Natural killer cell treated with Interleukin-12 subunit alpha and Interleukin-12 subunit beta and Interleukin-15 and Interleukin-18, amount 100 ng/mL, for 72 hours (primary cell): ENCODE results near the gene HMGXB4. TPM values are rescaled to one million over a fixed set of nuclear protein-coding genes. Genes with fewer than 3 reads are reported as not detected.

Source experiments
- ATAC-seq, 2 donors: fragments of 150-1000 bp; cut with Tn5 transposase in 1 of 2; sonication (Bioruptor Pico), chemical (Tn5 transposase) in 1 of 2; 2 replicates each; pipeline ENCODE4 v1.10.0; 2021
- DNase-seq: peaks from one replicate; pipeline ENCODE4 v3.0.0; 2022; ENCODE audit warnings: low spot score
- H3K27ac Mint-ChIP-seq, 2 donors: 1 replicate in 1 of 2; 2 replicates in 1 of 2; pipeline ENCODE4 v1.8.0; 2022; ENCODE audit warnings: mixed read lengths in 2 of 2, mild to moderate bottlenecking in 1 of 2, moderate library complexity in 1 of 2
- H3K27me3 Mint-ChIP-seq, 2 donors: 1 replicate in 1 of 2; 2 replicates in 1 of 2; pipeline ENCODE4 v1.8.0; 2022; ENCODE audit warnings: mixed read lengths in 2 of 2
- H3K36me3 Mint-ChIP-seq: one replicate; pipeline ENCODE4 v1.8.0; 2022; ENCODE audit warnings: mixed read lengths
- H3K4me1 Mint-ChIP-seq, 2 donors: 1 replicate in 1 of 2; 2 replicates in 1 of 2; pipeline ENCODE4 v1.8.0; 2022; ENCODE audit warnings: low read depth in 2 of 2, mixed read lengths in 2 of 2, mild to moderate bottlenecking in 1 of 2
- H3K4me3 Mint-ChIP-seq: one replicate; pipeline ENCODE4 v1.8.0; 2022; ENCODE audit warnings: mixed read lengths
- H3K9me3 Mint-ChIP-seq: 2 replicates; pipeline ENCODE4 v1.8.0; 2022; ENCODE audit warnings: mixed read lengths
- total RNA-seq, 2 donors: library from RNA; stranded (reverse); gene quantifications; one replicate each; pipeline ENCODE4 v1.2.3, GENCODE V29; 2022

Gene HMGXB4
- total RNA-seq, 2 donors from 2014 or later: 32.1 to 45.4 TPM

DNA sequence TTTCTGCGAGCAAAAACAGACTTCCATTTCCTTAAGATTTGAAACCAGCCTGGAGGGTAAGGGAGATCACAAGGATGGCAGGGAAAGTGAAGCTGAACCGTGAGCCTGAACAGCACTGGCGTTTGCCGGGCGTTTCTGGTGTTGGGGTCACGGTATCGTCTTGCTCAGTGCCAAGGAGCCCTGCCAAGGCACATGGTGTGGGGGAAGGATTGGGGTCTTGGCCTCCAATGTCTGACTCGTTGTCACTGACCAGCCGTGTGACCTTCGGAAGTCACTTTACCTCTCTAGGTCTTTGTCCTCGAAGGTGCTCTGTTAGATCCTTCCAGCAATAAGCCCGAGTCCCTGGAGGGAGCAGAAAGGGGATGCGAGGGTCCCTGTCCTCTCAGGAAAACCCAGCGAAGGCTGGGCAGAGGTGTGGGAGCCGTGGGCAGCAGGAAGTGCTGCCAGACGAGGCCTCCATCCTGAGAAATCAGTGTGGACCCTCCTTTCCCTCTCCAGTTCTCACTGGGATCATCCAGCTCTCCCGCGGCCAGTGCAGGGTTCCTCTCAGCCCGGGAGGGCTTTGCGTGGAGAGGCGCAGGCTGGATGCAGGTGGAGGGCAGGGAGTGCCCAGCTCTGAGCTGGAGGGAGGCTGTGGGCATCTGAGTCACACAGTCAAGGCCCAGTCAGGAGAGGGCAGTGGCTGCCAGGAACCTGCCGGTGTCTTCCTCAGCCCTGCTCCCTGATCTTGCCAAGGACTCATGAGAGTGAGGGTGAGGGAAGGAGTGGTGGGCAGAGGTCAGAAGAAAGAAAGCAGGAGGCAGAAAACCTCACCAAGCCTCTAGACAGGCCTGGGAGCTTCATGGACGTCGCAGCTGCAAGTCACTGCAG is 61.3 kb downstream of the HMGXB4 start:
- Mint-ChIP-seq H3K36me3 (no peaks in the 10 kb centered on the region), H3K27me3 (no peaks in the 10 kb centered on the region), H3K27ac (no peak overlapping the region), H3K4me3 (no peak overlapping the region), H3K4me1 (peaks cover 7% of the 10 kb centered on the region in 2 donors), H3K9me3 (no peaks in the 10 kb centered on the region)
- no peak for ATAC-seq
- DNase-seq: no peak

DNA sequence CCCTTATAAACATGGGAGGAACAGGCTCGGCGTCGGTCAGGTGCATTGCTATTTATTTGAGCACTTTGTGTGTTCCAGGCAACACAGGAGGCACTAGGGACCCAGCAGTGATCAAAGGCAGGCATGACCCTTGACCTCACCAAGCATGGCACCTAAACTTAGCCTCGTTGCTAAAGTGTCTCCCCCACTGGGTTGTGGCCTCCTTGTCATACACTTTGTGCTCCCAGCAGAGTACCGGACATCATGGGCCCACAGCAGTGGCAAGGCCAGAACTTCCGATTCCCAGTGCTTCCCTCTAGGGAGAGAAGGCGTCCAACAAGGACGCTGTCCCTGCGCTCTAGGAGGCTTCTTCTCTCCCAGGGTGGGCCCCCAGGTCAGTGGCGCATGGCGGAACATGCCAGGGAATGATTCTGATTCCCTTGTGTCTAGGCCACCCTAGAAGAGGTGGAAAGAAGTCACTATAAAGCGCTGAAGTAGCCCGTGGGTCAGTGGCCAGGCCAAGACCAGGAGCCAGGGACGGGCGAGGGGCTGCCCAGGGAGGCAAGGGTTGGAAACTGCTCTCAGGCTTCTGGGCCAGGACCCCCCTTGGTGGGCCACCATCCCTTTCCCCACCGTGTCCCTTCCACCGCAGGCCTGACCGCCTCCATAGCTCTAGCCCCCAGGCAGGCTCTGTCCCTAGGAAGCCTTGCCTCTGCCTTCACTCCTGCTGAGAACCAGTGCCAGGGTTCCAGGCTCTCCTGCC is 62.1 kb downstream of the HMGXB4 start:
- DNase-seq: no peak
- Mint-ChIP-seq H3K27ac (no peak overlapping the region), H3K4me1 (peaks cover 6% of the 10 kb centered on the region in 2 donors), H3K36me3 (no peaks in the 10 kb centered on the region), H3K27me3 (no peaks in the 10 kb centered on the region), H3K4me3 (no peak overlapping the region), H3K9me3 (no peaks in the 10 kb centered on the region)
- no peak for ATAC-seq

DNA sequence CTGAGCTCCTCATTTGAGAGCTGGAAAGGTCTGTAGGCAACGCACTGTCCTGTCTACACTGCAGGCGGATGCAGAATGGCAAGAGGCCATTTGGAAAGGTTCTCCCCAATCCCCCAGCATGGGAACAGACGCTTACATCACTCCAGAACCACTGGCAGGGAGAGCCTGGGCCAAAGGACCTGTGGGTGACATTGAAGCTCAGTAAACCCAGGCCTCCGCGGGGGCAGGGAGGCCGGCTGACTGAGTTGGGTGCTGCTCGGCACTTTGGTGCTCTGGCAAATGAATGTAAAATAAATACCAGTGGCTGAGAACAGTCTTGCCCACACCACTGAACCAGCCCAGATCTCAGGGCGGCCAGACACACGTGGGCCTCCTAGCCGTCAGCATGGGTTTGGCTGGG is 64.8 kb downstream of the HMGXB4 start:
- DNase-seq (no peak), ATAC-seq (no peak)
- Mint-ChIP-seq H3K9me3 (no peaks in the 10 kb centered on the region), H3K4me3 (no peak overlapping the region), H3K36me3 (peaks cover 5% of the 10 kb centered on the region), H3K27me3 (no peaks in the 10 kb centered on the region), H3K27ac (no peak overlapping the region), H3K4me1 (no peaks in the 10 kb centered on the region)

DNA sequence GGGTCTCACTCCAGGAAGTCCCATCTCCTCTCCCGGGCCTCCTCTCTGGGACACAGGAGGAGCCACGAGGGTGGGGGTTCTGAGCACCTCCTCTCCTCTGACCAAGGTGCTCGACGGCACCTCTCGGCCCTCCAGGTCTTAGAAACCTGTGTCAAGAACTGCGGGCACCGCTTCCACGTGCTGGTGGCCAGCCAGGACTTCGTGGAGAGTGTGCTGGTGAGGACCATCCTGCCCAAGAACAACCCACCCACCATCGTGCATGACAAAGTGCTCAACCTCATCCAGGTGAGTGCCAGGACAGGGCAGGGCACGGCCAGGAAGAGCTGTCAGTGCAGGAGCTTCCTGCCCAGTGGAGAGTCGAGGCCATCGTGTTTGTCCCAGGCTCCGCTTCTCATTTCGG is 65.6 kb downstream of the HMGXB4 start:
- H3K27ac Mint-ChIP-seq: no peak overlapping the region
- no peak for DNase-seq
- H3K4me1 Mint-ChIP-seq: no peaks in the 10 kb centered on the region
- H3K9me3 Mint-ChIP-seq: no peaks in the 10 kb centered on the region
- H3K4me3 Mint-ChIP-seq: no peak overlapping the region
- ATAC-seq: peak in 1 of 2 donors; percentile 16
- H3K27me3 Mint-ChIP-seq: no peaks in the 10 kb centered on the region
- H3K36me3 Mint-ChIP-seq: peaks cover 5% of the 10 kb centered on the region

DNA sequence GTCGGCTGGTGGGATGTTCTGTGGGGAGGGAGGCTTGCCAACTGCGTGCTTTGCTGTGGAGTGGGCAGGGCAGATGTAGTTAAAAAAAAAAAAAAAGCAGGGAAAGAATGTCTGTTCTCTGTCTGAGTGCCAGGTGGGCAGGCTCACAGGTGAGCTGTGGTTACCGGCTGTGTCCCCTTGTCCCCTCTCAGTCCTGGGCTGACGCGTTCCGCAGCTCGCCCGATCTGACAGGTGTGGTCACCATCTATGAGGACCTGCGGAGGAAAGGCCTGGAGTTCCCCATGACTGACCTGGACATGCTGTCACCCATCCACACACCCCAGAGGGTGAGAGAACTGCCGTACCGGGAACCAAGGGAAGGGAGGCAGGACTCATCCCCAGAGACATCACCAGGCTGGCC is 66.0 kb downstream of the HMGXB4 start:
- no peak overlapping the region for H3K27ac Mint-ChIP-seq
- no peak overlapping the region for H3K4me3 Mint-ChIP-seq
- no peak for ATAC-seq
- no peaks in the 10 kb centered on the region for H3K27me3 Mint-ChIP-seq
- peaks cover 5% of the 10 kb centered on the region for H3K36me3 Mint-ChIP-seq
- DNase-seq: no peak
- no peaks in the 10 kb centered on the region for H3K9me3 Mint-ChIP-seq
- H3K4me1 Mint-ChIP-seq: no peaks in the 10 kb centered on the region

DNA sequence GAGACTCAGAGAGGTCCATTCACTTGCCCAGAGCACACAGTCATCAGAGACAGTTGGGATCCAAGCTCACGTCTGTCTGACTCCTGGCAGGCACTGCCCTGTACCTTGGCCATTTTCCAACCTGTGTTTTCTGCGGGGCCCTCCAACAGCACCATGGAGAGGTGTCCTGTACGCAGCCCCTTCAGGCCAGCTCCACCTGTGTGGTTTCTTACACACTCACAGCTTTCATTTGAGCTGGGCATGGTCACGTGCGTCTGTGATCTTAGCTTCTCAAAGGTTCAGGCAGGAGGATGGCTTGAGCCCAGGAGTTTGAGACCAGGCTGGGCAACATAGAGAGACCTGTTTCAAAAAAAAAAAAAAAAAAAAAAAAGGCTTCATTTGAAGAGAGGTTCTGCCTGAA is 66.8 kb downstream of the HMGXB4 start:
- no peak for ATAC-seq
- Mint-ChIP-seq H3K36me3 (peaks cover 5% of the 10 kb centered on the region), H3K27ac (no peak overlapping the region), H3K27me3 (no peaks in the 10 kb centered on the region), H3K9me3 (no peaks in the 10 kb centered on the region), H3K4me3 (no peak overlapping the region), H3K4me1 (no peaks in the 10 kb centered on the region)
- DNase-seq: no peak

DNA sequence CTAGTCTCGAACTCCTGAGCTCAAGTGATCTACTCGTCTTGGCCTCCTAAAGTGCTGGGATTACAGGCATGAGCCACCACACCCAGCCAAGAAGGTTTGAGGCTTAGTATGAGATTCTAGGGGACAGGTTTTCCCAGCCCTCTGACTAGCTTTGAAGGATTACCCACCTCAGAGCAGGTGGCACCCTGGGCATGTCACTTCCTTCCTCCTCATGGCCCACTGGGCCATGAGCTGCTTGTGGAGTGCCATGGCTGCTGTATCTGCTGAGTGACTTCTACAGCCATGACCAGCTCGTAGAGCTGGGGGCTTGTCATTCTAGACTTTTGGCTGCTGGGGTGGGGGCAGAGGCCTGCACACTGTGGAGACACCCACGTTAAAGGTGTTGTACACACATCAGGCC is 67.5 kb downstream of the HMGXB4 start:
- no peaks in the 10 kb centered on the region for H3K9me3 Mint-ChIP-seq
- no peak overlapping the region for H3K4me3 Mint-ChIP-seq
- H3K27ac Mint-ChIP-seq: no peak overlapping the region
- no peaks in the 10 kb centered on the region for H3K27me3 Mint-ChIP-seq
- ATAC-seq: no peak
- H3K4me1 Mint-ChIP-seq: no peaks in the 10 kb centered on the region
- DNase-seq: no peak
- H3K36me3 Mint-ChIP-seq: peaks cover 5% of the 10 kb centered on the region

DNA sequence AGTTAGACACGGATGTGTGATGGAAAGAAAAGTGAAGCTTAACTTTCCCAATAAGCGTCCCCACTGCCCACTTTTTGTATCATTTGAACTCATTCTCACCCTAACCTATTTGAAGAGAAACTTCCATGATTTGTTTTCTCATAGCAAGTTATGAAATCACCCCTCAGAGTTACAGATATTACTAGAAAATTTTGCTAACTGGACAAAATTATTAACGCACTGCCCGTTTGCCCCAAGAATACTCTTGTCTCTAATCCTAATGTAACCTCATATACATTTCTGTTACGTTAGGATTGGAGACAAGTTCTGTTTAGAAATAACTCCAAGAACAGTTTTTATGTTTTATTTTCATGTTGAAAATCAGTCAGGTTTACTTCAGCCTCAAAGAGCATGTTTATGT is 67.9 kb downstream of the HMGXB4 start:
- Mint-ChIP-seq H3K4me3 (no peak overlapping the region), H3K27ac (no peak overlapping the region), H3K27me3 (no peaks in the 10 kb centered on the region), H3K4me1 (peaks cover 1 to 2% of the 10 kb centered on the region in 2 donors), H3K9me3 (no peaks in the 10 kb centered on the region), H3K36me3 (peaks cover 5% of the 10 kb centered on the region)
- no peak for ATAC-seq
- DNase-seq: no peak

DNA sequence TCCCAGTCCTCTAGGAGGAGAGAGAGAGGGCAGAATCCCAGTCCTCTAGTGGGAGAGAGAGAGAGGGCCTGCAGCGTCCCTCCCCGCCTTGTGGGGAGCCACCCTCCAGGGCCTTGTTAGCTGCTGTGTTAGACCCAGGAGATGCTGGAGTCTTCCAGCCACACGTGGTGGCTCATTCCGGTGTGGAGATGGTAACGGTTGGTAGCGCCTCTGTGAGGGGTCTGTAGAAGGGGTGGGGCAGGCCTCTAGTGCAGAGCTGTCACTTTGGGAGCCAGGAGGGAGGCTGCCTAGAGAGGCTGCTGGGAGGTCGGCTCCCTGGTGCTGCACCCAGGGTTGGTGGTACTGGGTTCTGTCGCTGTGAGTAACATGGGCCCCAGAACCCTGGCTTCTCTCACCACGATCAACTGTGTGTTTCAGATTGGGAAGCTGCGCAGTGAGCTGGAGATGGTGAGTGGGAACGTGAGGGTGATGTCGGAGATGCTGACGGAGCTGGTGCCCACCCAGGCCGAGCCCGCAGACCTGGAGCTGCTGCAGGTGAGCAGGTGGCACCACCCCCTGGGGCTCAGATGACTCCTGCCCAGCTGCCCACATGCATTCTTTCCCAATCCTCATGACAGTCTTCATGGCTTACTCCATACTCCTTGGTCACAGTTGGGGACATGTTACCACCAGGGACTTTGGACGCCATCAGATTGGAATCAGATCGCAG is 69.7 kb downstream of the HMGXB4 start:
- Mint-ChIP-seq H3K9me3 (no peaks in the 10 kb centered on the region), H3K27me3 (no peaks in the 10 kb centered on the region), H3K4me1 (peaks cover 6 to 7% of the 10 kb centered on the region in 2 donors), H3K36me3 (peaks cover 5% of the 10 kb centered on the region), H3K4me3 (no peak overlapping the region), H3K27ac (no peak overlapping the region)
- DNase-seq (no peak), ATAC-seq (no peak)

DNA sequence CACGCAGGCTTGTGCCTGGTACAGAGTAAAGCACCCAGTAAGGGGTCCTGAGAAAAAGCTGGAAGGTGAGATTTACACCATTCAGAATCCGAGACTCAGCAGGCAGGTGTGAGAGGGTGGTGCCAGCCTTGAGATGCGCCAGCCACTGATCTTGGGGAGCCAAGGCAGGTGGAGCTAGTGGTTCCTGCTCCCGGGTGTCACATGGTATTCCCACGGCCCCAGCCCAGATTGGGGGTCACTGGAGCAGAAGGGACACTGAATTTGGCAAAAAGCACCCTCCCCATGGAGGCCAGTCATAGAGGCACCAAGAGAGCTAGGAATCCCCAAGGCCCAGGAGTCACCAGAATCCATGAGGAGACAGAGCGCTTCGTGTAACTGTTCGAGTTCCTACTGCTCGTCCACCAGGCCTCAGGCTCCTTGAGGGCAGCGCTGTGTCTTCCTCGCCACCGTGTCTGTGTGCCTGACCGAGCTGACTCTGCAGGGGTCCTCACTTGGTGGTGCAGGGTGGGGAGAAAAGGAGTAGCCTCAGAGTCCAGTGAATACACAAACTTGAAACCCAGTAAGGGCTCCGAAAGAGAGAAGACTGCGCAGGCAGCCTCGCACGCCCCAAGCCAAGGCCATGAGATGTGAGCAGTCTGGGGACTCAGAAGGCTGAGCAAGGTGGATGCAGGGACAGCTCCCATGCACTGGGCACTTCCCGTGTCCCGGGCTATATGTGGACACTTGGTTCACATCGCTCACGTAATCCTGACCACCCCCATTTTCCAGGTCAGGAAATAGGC is 70.6 kb downstream of the HMGXB4 start:
- H3K4me3 Mint-ChIP-seq: no peak overlapping the region
- peaks cover 6 to 7% of the 10 kb centered on the region in 2 donors for H3K4me1 Mint-ChIP-seq
- no peaks in the 10 kb centered on the region for H3K27me3 Mint-ChIP-seq
- ATAC-seq: no peak
- no peaks in the 10 kb centered on the region for H3K9me3 Mint-ChIP-seq
- peaks cover 5% of the 10 kb centered on the region for H3K36me3 Mint-ChIP-seq
- H3K27ac Mint-ChIP-seq: no peak overlapping the region
- no peak for DNase-seq

DNA sequence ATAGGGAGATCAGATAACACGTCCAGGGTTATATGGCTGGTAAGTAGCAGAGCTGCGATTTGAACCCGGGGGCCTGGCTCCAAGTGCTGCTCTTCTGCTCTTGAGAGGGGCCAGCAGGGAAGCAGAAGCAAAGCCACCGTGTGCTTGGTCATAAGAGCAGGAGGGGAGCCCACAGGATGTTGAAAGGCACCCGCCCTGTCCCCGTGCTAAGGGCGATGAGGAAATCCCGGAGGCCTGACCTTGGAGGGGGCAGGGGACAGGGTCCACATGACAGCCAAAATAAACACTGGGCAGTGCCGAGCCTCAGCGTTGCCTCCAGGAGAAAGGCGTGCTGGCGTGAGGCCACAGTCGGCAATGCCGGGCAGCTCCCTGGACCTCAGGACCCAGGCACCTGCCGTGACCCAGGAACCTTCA is 71.2 kb downstream of the HMGXB4 start:
- peaks cover 6 to 7% of the 10 kb centered on the region in 2 donors for H3K4me1 Mint-ChIP-seq
- no peaks in the 10 kb centered on the region for H3K9me3 Mint-ChIP-seq
- H3K36me3 Mint-ChIP-seq: peaks cover 5% of the 10 kb centered on the region
- no peak overlapping the region for H3K4me3 Mint-ChIP-seq
- no peak for ATAC-seq
- H3K27me3 Mint-ChIP-seq: no peaks in the 10 kb centered on the region
- DNase-seq: no peak
- H3K27ac Mint-ChIP-seq: no peak overlapping the region

DNA sequence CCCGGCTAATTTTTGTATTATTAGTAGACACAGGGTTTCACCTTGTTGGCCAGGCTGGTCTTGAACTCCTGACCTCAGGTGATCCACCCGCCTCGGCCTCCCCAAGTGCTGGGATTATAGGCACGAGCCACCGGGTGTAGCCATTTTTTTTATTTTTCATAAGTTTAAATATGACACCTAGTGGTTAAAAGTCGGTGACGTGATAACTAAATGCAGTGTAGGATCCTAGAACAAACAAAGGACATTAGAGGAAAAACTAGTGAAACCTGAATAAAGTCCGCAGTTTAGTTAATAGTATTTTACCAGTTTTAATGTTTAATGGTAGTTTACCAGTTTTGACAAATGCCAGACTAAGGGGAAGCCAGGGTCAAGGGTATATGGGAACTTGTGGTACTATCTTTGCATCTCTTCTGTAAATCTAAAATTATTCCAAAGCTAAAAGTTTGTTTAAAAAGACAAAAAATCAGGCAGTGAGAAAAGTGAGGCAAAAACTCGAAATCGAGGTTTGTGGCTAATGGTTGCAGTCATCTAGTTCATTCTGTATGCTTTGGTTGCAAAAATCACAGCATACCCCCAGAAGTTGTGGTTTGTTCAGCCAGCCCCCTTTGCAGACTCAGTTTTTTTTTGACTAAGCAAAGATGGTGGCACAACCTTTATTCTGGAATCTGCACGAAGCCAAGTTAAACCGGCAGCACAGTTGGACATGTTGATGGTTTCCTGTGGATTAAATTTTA is 72.0 kb downstream of the HMGXB4 start:
- Mint-ChIP-seq H3K36me3 (peaks cover 5% of the 10 kb centered on the region), H3K9me3 (no peaks in the 10 kb centered on the region), H3K4me1 (peaks cover 6 to 7% of the 10 kb centered on the region in 2 donors), H3K27ac (no peak overlapping the region), H3K4me3 (no peak overlapping the region), H3K27me3 (no peaks in the 10 kb centered on the region)
- ATAC-seq (no peak), DNase-seq (no peak)
